RWPE2 (cell line): Measurements from ENCODE around the gene NIT2.
"Not testable (repeated sequence)": the region's sequence is repeated elsewhere in the genome, so short reads cannot be mapped to it uniquely, and the experiment has no call there.

Experiments
- ATAC-seq: fragments of 200-7000 bp; cut with Tn5 transposase; 3 replicates; pipeline ENCODE4 v1.9.1; 2021; ENCODE audit warnings: low read depth
- DNase-seq: peaks from one replicate; pipeline ENCODE4 v3.0.0-alpha.2; 2020; ENCODE audit warnings: low spot score
- H3K27ac ChIP-seq: fragments of 450-650 bp; 2 replicates; pipeline ENCODE4 v1.5.1; 2017; ENCODE audit warnings: mild to moderate bottlenecking; ENCODE audit not compliant: poor library complexity, severe bottlenecking
- H3K27me3 ChIP-seq: fragments of 250-450 bp; sonication (Bioruptor Pico); 2 replicates; pipeline ENCODE4 v1.5.1; 2021; ENCODE audit warnings: mild to moderate bottlenecking, moderate library complexity; ENCODE audit not compliant: insufficient read depth, poor library complexity, severe bottlenecking
- H3K36me3 ChIP-seq: fragments of 250-450 bp; sonication (Bioruptor Pico); 2 replicates; pipeline ENCODE4 v1.5.1; 2020; ENCODE audit warnings: low read depth, mild to moderate bottlenecking, moderate library complexity
- H3K4me1 ChIP-seq: fragments of 250-450 bp; sonication (Bioruptor Pico); 2 replicates; pipeline ENCODE4 v1.5.1; 2021; ENCODE audit warnings: mild to moderate bottlenecking, moderate library complexity; ENCODE audit not compliant: insufficient read depth, poor library complexity, severe bottlenecking
- H3K4me3 ChIP-seq: fragments of 250-450 bp; sonication (Bioruptor Pico); 2 replicates; pipeline ENCODE4 v1.5.1; 2021; ENCODE audit warnings: mild to moderate bottlenecking, moderate library complexity; ENCODE audit not compliant: severe bottlenecking
- H3K9me3 ChIP-seq: fragments of 250-450 bp; sonication (Bioruptor Pico); 2 replicates; pipeline ENCODE4 v1.5.1; 2021; ENCODE audit warnings: mild to moderate bottlenecking, moderate library complexity; ENCODE audit not compliant: severe bottlenecking
- CTCF ChIP-seq: fragments of 450-650 bp; IDR thresholded peaks from one replicate; pipeline ENCODE4 v1.5.1; 2017; ENCODE audit warnings: mild to moderate bottlenecking, moderate library complexity; ENCODE audit not compliant: poor library complexity, severe bottlenecking

The NIT2 gene

GRCh38 chr3:100335434-100335833 lies 877 bp downstream of the NIT2 start:
- TF ChIP-seq CTCF = no peak
- no peaks in the 10 kb centered on the region for H3K27me3 ChIP-seq

GRCh38 chr3:100336229-100336628 lies 1.7 kb downstream of the NIT2 start:
- not testable (repeated sequence) for DNase-seq, H3K27ac ChIP-seq, H3K4me1 ChIP-seq, H3K27me3 ChIP-seq, H3K4me3 ChIP-seq, H3K9me3 ChIP-seq, ATAC-seq
- peaks cover 25% of the 10 kb centered on the region for H3K36me3 ChIP-seq

More at GRCh38 chr3:100335434-100335833, 877 bp downstream of the NIT2 start:
- no peaks in the 10 kb centered on the region for H3K4me1 ChIP-seq
- ATAC-seq (no peak), DNase-seq (no peak)
- no peaks in the 10 kb centered on the region for H3K9me3 ChIP-seq
- H3K4me3 ChIP-seq = peak overlapping the region; percentile 64
- H3K36me3 ChIP-seq = peaks cover 17% of the 10 kb centered on the region
- no peak overlapping the region for H3K27ac ChIP-seq

GRCh38 chr3:100338911-100339310 lies 4.4 kb downstream of the NIT2 start:
- Histone ChIP-seq H3K4me3 (no peak overlapping the region), H3K9me3 (no peaks in the 10 kb centered on the region), H3K27me3 (no peaks in the 10 kb centered on the region), H3K36me3 (peaks cover 52% of the 10 kb centered on the region), H3K27ac (no peak overlapping the region), H3K4me1 (no peaks in the 10 kb centered on the region)
- ATAC-seq (no peak), DNase-seq (no peak)
- no peak for TF ChIP-seq CTCF

GRCh38 chr3:100339786-100340185 lies 5.2 kb downstream of the NIT2 start:
- ATAC-seq (no peak), DNase-seq (no peak)
- Histone ChIP-seq H3K27ac (no peak overlapping the region), H3K27me3 (no peaks in the 10 kb centered on the region), H3K9me3 (no peaks in the 10 kb centered on the region), H3K4me1 (no peaks in the 10 kb centered on the region), H3K36me3 (peaks cover 60% of the 10 kb centered on the region), H3K4me3 (no peak overlapping the region)
- TF ChIP-seq CTCF = no peak

GRCh38 chr3:100340527-100340926 lies 6.0 kb downstream of the NIT2 start:
- Histone ChIP-seq H3K4me1 (no peaks in the 10 kb centered on the region), H3K9me3 (no peaks in the 10 kb centered on the region), H3K4me3 (no peak overlapping the region), H3K27ac (no peak overlapping the region), H3K27me3 (no peaks in the 10 kb centered on the region), H3K36me3 (peaks cover 67% of the 10 kb centered on the region)
- DNase-seq (no peak), ATAC-seq (no peak)
- no peak for TF ChIP-seq CTCF
